PFSK-1 (cell line): Measurements from ENCODE around the gene C1QC.

Experiments
- FOXP2 ChIP-seq: optimal IDR thresholded peaks from 2 replicates; pipeline ENCODE3; 2011; ENCODE audit warnings: borderline replicate concordance, control low read depth, inconsistent platforms; ENCODE audit not compliant: insufficient read depth; ENCODE audit errors: extremely low read length, extremely low read depth
- POLR2AphosphoS5 ChIP-seq: IDR thresholded peaks from 2 replicates; pipeline ENCODE4 v1.6.1; 2012; ENCODE audit warnings: low read depth, mild to moderate bottlenecking, control low read depth, low read length, moderate library complexity
- REST ChIP-seq, 2 experiments: IDR thresholded peaks; 2 replicates each; pipeline versions ENCODE4 v1.6.1 to v1.8.0; 2011 to 2012; ENCODE audit warnings: low read depth in 2 of 2, low read length in 2 of 2, control low read depth in 1 of 2, inconsistent platforms in 1 of 2, mild to moderate bottlenecking in 1 of 2, moderate library complexity in 1 of 2; ENCODE audit not compliant: insufficient read depth in 1 of 2
- SIN3A ChIP-seq: IDR thresholded peaks from 2 replicates; pipeline ENCODE4 v1.6.1; 2012; ENCODE audit warnings: mild to moderate bottlenecking, low read length, moderate library complexity, borderline replicate concordance; ENCODE audit not compliant: insufficient read depth
- TAF1 ChIP-seq: IDR thresholded peaks from 2 replicates; pipeline ENCODE4 v1.6.1; 2012; ENCODE audit warnings: low read length, control low read depth, borderline replicate concordance; ENCODE audit not compliant: insufficient read depth

DNA sequence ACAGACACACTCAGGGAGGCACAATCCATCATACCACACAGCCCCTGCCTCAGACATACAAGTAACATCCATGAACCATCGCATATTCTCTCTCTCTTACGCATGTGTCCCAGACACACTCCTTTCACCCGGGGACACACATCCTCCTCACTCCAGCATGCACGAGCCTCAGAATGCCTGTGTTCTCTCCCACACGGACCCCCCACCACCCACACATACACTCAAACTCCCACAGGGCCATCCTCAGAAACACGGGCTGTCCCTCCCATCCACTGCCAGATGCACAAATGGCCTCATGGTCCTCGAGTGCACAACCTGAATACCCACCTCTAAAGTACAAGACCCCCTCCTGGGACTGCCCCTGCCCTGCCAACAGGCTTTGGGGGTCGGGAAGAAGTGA, 2.2 kb upstream of the C1QC start:
- no peak for TF ChIP-seq POLR2AphosphoS5
- no peak for TF ChIP-seq TAF1
- TF ChIP-seq FOXP2 = no peak
- no peak for TF ChIP-seq REST (IDR thresholded peaks at IDR 0.05; ENCODE audit: insufficient read depth in 1 of 2, low read depth in 2 of 2, low read length in 2 of 2)
- no peak for TF ChIP-seq SIN3A
